HG03095 (cell line): Measurements from ENCODE around the gene RCHY1.

Experiments used
- ATAC-seq: cut with Tn5 transposase; IDR thresholded peaks from one replicate; pipeline ENCODE4 v1.9.1; 2021; ENCODE audit warnings: moderate library complexity; ENCODE audit not compliant: unreplicated experiment

Gene RCHY1

GRCh38 chr4:75432683-75433082 is 81.5 kb downstream of the RCHY1 start:
- ATAC-seq: peak; percentile 54

- no peak for ATAC-seq
Observed at GRCh38 chr4:75429208-75429607, 85.0 kb downstream of the RCHY1 start.
